ENCODE results near the gene MRO.

Gene MRO

GRCh38 chr18:50775726-50776125, 44.1 kb downstream of the MRO start:
- H3K27ac ChIP-seq, result no peak overlapping the region
- TF ChIP-seq ZFX (IDR thresholded peaks at IDR 0.05), result no peak
- TF ChIP-seq CTCF (conservative IDR thresholded peaks at IDR 0.05), result no peak

- no peak overlapping the region for H3K27ac ChIP-seq
- TF ChIP-seq CTCF (conservative IDR thresholded peaks at IDR 0.05), result no peak
- TF ChIP-seq ZFX (IDR thresholded peaks at IDR 0.05), result no peak
These were observed 44.6 kb downstream of the MRO start for GRCh38 chr18:50775207-50775606.

GRCh38 chr18:50769463-50769862, 50.4 kb downstream of the MRO start:
- TF ChIP-seq ZFX (IDR thresholded peaks at IDR 0.05), result no peak
- TF ChIP-seq CTCF (conservative IDR thresholded peaks at IDR 0.05), result no peak
- no peak overlapping the region for H3K27ac ChIP-seq

- no peak overlapping the region for H3K27ac ChIP-seq
These were observed 62.5 kb downstream of the MRO start for GRCh38 chr18:50757358-50757757.

GRCh38 chr18:50754297-50754696, 65.5 kb downstream of the MRO start:
- no peak overlapping the region for H3K27ac ChIP-seq
- TF ChIP-seq ZFX (IDR thresholded peaks at IDR 0.05), result no peak
- no peak for TF ChIP-seq CTCF (conservative IDR thresholded peaks at IDR 0.05)

More at GRCh38 chr18:50757358-50757757, 62.5 kb downstream of the MRO start:
- no peak for TF ChIP-seq CTCF (conservative IDR thresholded peaks at IDR 0.05)
- no peak for TF ChIP-seq ZFX (IDR thresholded peaks at IDR 0.05)

GRCh38 chr18:50753311-50753710, 66.5 kb downstream of the MRO start:
- TF ChIP-seq ZFX (IDR thresholded peaks at IDR 0.05) (no peak), CTCF (conservative IDR thresholded peaks at IDR 0.05) (no peak)
- H3K27ac ChIP-seq, result no peak overlapping the region

GRCh38 chr18:50751947-50752346, 67.9 kb downstream of the MRO start:
- H3K27ac ChIP-seq, result no peak overlapping the region
- no peak for TF ChIP-seq CTCF (conservative IDR thresholded peaks at IDR 0.05)
- TF ChIP-seq ZFX (IDR thresholded peaks at IDR 0.05), result no peak
